Upper lobe of right lung (tissue), 1 donor: ENCODE results near the gene WRNIP1. TPM values are rescaled to one million over a fixed set of nuclear protein-coding genes. Genes with fewer than 3 reads are reported as not detected.

ENCODE experiments used
- ATAC-seq: fragments of 200-7000 bp; cut with Tn5 transposase; one replicate; pipeline ENCODE4 v1.9.1; 2020; ENCODE audit warnings: mild to moderate bottlenecking, moderate library complexity
- DNase-seq: peaks from one replicate; pipeline ENCODE4 v3.0.0-alpha.2; 2020
- H3K27ac ChIP-seq: fragments of 200-600 bp; one replicate; pipeline ENCODE4 v1.8.0; 2022
- H3K27me3 ChIP-seq: fragments of 200-600 bp; one replicate; pipeline ENCODE4 v1.8.0; 2022; ENCODE audit warnings: mild to moderate bottlenecking
- H3K36me3 ChIP-seq: fragments of 200-600 bp; one replicate; pipeline ENCODE4 v1.8.0; 2022
- H3K4me1 ChIP-seq: fragments of 200-600 bp; one replicate; pipeline ENCODE4 v1.8.0; 2022
- H3K4me3 ChIP-seq: fragments of 200-600 bp; one replicate; pipeline ENCODE4 v1.8.0; 2022; ENCODE audit warnings: mild to moderate bottlenecking
- H3K9me3 ChIP-seq: fragments of 200-600 bp; one replicate; pipeline ENCODE4 v1.8.0; 2022
- intact Hi-C: fragments of 100-400 bp; cut with DNase I; formaldehyde crosslinking; loops from one replicate; pipeline ENCODE4 v1.11.0; 2022
- total RNA-seq: library from RNA; stranded (reverse); fragmentation: NEBNext Ultra II Directional; extraction: Animal tissue kit (Norgen Biotek cat#: 25700); gene quantifications from one replicate; pipeline ENCODE4 v1.2.1, GENCODE V29; 2021
- TF ChIP-seq, protein P1 (sequence below): fragments of 200-600 bp; IDR thresholded peaks from one replicate; pipeline ENCODE4 v1.8.0; 2022; ENCODE audit warnings: antibody characterized with exemption
- donor health status: DM: no; HTN: yes; CAD: no; lungs with severe emphysema.

Gene WRNIP1
- total RNA-seq, 1 donor from 2014 or later: 42.9 TPM

DNA sequence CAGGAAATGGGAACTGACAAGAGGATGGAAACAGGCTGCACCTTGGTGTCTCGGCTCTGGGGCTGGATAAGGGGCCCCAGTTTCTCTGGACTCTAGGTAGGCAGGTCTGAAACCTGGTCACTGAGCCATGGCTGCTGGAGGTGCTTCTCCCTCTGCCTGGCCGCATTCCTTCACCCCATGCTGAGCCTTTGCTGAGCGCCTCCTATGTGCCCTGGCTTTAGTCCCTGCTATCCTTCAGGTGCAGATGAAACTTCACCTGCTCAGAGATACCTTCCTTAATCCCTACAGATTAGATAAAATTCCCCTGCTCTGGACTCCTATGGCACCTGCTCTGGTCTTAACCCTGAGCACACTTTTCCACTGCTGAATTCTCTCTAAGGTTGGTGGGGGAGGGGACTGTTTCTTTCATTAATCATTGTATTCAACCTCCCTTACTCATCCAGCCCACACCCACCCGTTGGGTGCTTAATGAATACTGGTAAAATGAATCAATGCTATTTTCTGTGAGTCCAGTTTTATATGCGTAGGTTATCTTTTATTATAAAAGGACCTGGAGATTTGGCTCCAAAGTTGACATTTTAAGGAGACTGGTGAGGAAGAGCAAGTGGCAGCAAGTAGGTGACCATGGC is 33.8 kb upstream of the WRNIP1 start:
- peaks cover 10% of the 10 kb centered on the region for H3K4me1 ChIP-seq
- ATAC-seq (no peak), DNase-seq (no peak)
- H3K9me3 ChIP-seq: no peaks in the 10 kb centered on the region
- no peaks in the 10 kb centered on the region for H3K36me3 ChIP-seq
- no peak overlapping the region for H3K4me3 ChIP-seq
- H3K27me3 ChIP-seq: no peaks in the 10 kb centered on the region
- H3K27ac ChIP-seq: no peak overlapping the region
- intact Hi-C loops: no loop called here
- TF ChIP-seq, protein P1, sequence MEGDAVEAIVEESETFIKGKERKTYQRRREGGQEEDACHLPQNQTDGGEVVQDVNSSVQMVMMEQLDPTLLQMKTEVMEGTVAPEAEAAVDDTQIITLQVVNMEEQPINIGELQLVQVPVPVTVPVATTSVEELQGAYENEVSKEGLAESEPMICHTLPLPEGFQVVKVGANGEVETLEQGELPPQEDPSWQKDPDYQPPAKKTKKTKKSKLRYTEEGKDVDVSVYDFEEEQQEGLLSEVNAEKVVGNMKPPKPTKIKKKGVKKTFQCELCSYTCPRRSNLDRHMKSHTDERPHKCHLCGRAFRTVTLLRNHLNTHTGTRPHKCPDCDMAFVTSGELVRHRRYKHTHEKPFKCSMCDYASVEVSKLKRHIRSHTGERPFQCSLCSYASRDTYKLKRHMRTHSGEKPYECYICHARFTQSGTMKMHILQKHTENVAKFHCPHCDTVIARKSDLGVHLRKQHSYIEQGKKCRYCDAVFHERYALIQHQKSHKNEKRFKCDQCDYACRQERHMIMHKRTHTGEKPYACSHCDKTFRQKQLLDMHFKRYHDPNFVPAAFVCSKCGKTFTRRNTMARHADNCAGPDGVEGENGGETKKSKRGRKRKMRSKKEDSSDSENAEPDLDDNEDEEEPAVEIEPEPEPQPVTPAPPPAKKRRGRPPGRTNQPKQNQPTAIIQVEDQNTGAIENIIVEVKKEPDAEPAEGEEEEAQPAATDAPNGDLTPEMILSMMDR: no peak

DNA sequence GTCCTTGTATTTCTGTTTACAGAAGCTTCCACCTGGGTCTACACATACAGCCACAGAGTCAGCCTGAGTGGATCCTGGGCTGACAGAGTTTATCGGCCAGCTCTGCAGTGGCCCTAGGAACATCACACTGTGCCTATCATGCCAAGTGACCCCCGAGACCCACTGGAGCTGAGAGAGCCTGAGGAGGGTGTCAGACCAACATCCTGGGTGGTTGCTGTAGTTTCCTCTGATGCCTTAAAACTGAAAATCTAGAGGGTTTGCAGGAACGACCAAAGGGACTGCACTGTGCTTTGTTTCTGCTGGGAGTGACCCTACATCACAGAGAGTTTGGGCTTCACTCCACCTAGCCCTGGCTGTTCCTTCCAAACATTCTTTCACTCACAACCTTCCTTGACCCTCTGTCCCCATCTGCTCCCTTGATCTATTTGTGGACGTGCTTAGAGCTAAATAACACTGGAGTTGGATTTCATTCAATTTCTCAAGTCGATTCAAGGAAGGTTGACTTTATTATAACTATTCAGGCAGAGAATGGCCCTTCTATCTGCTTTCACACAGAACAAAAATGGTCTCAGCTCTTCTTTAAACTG is 32.6 kb upstream of the WRNIP1 start:
- no peak overlapping the region for H3K4me3 ChIP-seq
- ATAC-seq: peak; percentile 24
- no peaks in the 10 kb centered on the region for H3K9me3 ChIP-seq
- H3K27me3 ChIP-seq: no peaks in the 10 kb centered on the region
- no peak for DNase-seq
- H3K4me1 ChIP-seq: peaks cover 10% of the 10 kb centered on the region
- no peak overlapping the region for H3K27ac ChIP-seq
- TF ChIP-seq, protein P1: no peak
- intact Hi-C loops: no loop called here
- H3K36me3 ChIP-seq: no peaks in the 10 kb centered on the region

DNA sequence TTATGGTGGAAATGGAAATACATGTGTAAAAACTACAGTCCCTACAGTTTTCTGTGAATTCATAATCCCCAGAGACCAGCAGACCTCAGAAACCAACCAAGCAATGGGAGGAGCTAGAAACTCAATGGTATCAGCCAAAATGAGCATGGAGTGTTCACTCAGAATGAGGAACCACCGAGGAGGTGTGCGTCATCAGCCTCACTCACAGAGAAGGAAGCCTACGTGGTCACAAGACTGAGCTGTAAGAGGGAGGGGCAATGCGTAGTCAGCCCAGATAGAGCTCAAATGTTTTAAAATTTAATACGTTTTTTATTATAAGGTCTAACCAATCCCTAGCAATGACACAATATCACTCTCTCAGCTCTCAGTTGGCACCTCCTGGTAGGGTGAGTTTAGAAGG is 31.9 kb upstream of the WRNIP1 start:
- intact Hi-C loops: no loop called here
- Histone ChIP-seq H3K4me3 (no peak overlapping the region), H3K36me3 (no peaks in the 10 kb centered on the region), H3K27ac (peak overlapping the region; percentile 71), H3K9me3 (no peaks in the 10 kb centered on the region), H3K4me1 (peaks cover 10% of the 10 kb centered on the region), H3K27me3 (no peaks in the 10 kb centered on the region)
- TF ChIP-seq, protein P1: no peak
- peak; percentile 80 for DNase-seq
- ATAC-seq: peak; percentile 93

DNA sequence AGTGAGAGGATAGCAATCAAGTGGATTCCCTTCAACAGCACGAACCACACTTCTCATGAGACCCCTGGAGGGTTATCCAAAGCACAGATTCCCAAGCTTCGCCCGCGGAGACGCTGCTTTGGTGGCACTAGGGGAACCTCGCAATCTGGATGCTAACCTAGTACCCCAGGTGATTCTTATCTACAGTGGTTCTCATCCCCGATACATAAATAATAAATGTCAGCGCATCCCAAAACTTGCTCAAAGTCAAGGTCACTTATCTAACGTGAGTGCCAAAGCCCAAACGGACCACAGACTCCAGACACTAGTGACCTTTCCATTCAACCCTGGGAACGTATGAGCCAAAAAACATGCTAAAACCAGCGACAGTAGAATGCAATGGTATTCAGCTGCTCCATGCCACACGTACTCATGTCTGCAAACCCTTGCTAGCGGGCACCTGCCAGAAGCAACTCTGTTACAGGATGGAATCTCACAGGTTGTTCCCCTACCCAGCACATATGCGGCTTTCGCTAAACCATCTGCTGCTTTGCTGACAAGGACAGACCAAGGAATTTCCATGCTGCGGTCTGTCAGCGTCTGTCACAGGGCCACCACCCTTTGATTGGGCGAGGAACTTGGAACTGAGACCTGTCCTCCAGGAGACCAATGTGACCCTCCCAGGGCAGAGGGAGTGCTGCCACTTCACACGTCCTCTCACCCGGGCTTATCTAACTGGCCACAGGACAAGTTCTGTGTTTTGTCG is 31.3 kb upstream of the WRNIP1 start:
- no peaks in the 10 kb centered on the region for H3K9me3 ChIP-seq
- H3K4me3 ChIP-seq: no peak overlapping the region
- H3K27me3 ChIP-seq: no peaks in the 10 kb centered on the region
- H3K4me1 ChIP-seq: peaks cover 10% of the 10 kb centered on the region
- peak overlapping the region; percentile 71 for H3K27ac ChIP-seq
- DNase-seq (no peak), ATAC-seq (no peak)
- no peaks in the 10 kb centered on the region for H3K36me3 ChIP-seq
- TF ChIP-seq, protein P1: no peak
- intact Hi-C loops: no loop called here

DNA sequence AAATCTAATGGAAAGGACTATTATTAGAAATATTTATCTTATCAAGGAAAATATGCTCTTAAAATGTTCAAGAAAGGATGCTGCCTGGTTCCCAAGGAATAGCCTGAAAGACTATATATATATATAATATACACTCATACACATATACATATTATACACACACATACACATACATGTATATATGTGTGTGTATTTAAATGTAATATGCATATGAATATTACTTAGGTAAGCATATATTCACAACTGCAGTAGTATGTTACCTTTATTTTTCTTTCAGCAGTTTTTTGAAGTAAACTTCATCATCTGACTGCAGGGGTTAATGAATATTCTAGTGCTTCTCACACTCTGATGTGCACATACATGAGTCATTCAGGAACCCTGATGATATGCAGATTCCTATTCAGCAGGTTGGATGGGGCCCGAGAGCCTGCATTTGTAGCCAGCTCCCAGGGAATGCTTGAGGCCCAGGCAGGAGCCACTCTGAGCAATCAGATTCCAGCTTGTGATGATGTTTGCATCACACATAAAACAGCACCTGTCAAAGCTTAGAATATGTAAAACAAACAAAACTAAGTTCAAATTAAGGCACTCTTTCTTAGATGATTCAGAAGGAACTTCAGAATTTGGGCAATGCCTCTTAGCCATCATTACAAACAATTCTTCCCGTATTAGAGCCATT is 30.6 kb upstream of the WRNIP1 start:
- Histone ChIP-seq H3K27ac (no peak overlapping the region), H3K9me3 (no peaks in the 10 kb centered on the region), H3K4me1 (peaks cover 10% of the 10 kb centered on the region), H3K36me3 (no peaks in the 10 kb centered on the region), H3K4me3 (no peak overlapping the region), H3K27me3 (no peaks in the 10 kb centered on the region)
- intact Hi-C loops: no loop called here
- DNase-seq (no peak), ATAC-seq (no peak)
- TF ChIP-seq, protein P1: no peak
